SK-N-SH (cell line): ENCODE data around the gene BOD1. TPM values are rescaled to one million over a fixed set of nuclear protein-coding genes. Genes with fewer than 3 reads are reported as not detected.

Experiments
- CTCF ChIA-PET: fragments of 300-600, 350-600 bp; formaldehyde crosslinking; extraction: SDS; loops from one replicate; lab custom pipeline; 2021; lab: Yijun Ruan, JAX
- POLR2A ChIA-PET: fragments of 350-600 bp; sonication (Branson Sonifier 250); formaldehyde crosslinking; extraction: SDS; loops from one replicate; lab custom pipeline; 2020; ENCODE audit warnings: antibody characterized with exemption, inconsistent platforms; lab: Yijun Ruan, JAX
- DNase-seq: peaks from one replicate; pipeline ENCODE4 v3.0.0; 2012
- H2AFZ ChIP-seq: fragments of 200-600 bp; sonication (generic); 2 replicates; pipeline ENCODE4 v1.8.1; 2016; ENCODE audit warnings: antibody characterized with exemption, mild to moderate bottlenecking, low read depth
- H3F3A ChIP-seq: fragments of 200-600 bp; sonication (generic); replicated peaks from 2 replicates; pipeline ENCODE3; 2016; ENCODE audit warnings: antibody characterized with exemption, mild to moderate bottlenecking; ENCODE audit not compliant: insufficient read depth
- H3K27ac ChIP-seq, 2 experiments: fragments of 200-500 bp in 1 of 2; fragments of 200-600 bp in 1 of 2; sonication (Bioruptor generic) in 1 of 2; sonication (generic), shearing (Covaris generic) in 1 of 2; 2 replicates each; pipeline versions ENCODE4 v1.5.1 to v1.6.1; 2014 to 2016; ENCODE audit warnings: low read depth in 2 of 2, inconsistent platforms in 1 of 2, low read length in 1 of 2, mild to moderate bottlenecking in 1 of 2, mixed read lengths in 1 of 2
- H3K27me3 ChIP-seq: fragments of 200-600 bp; sonication (generic), shearing (Covaris generic); 2 replicates; pipeline ENCODE4 v1.6.1; 2016; ENCODE audit warnings: mixed run types; ENCODE audit not compliant: insufficient read depth
- H3K36me3 ChIP-seq, 2 experiments: fragments of 200-500 bp in 1 of 2; fragments of 200-600 bp in 1 of 2; sonication (Bioruptor generic) in 1 of 2; sonication (generic) in 1 of 2; replicated peaks in 1 of 2; 2 replicates each; pipeline versions ENCODE3 to v1.5.1; 2014 to 2016; ENCODE audit warnings: low read length in 1 of 2, mild to moderate bottlenecking in 1 of 2; ENCODE audit not compliant: insufficient read depth in 2 of 2, control insufficient read depth in 1 of 2
- H3K4me1 ChIP-seq, 2 experiments: fragments of 200-500 bp in 1 of 2; fragments of 200-600 bp in 1 of 2; sonication (Bioruptor generic) in 1 of 2; sonication (generic), shearing (Covaris generic) in 1 of 2; 2 replicates each; pipeline versions ENCODE4 v1.5.1 to v1.6.1; 2014 to 2016; ENCODE audit warnings: low read depth in 1 of 2, low read length in 1 of 2, mixed run types in 1 of 2; ENCODE audit not compliant: insufficient read depth in 2 of 2, control insufficient read depth in 1 of 2
- H3K4me2 ChIP-seq: fragments of 200-600 bp; sonication (generic), shearing (Covaris generic); 2 replicates; pipeline ENCODE4 v1.6.1; 2017; ENCODE audit warnings: mixed run types
- H3K4me3 ChIP-seq, 2 experiments: fragments of 200-500 bp in 1 of 2; fragments of 200-600 bp in 1 of 2; sonication (Bioruptor generic) in 1 of 2; sonication (generic), shearing (Covaris generic) in 1 of 2; 2 replicates each; pipeline versions ENCODE4 v1.5.1 to v1.8.1; 2014 to 2016; ENCODE audit warnings: low read depth in 2 of 2, inconsistent platforms in 1 of 2, low read length in 1 of 2, mild to moderate bottlenecking in 1 of 2, mixed read lengths in 1 of 2, moderate library complexity in 1 of 2
- H3K79me2 ChIP-seq: fragments of 200-600 bp; sonication (generic); 2 replicates; pipeline ENCODE4 v1.8.1; 2017; ENCODE audit warnings: mild to moderate bottlenecking; ENCODE audit not compliant: insufficient read depth
- H3K9ac ChIP-seq: fragments of 200-600 bp; sonication (generic); 2 replicates; pipeline ENCODE4 v1.6.1; 2017; ENCODE audit warnings: mixed run types
- H3K9me2 ChIP-seq: fragments of 200-600 bp; sonication (generic); 2 replicates; pipeline ENCODE4 v1.6.1; 2017; ENCODE audit warnings: mixed run types
- H3K9me3 ChIP-seq: fragments of 200-600 bp; sonication (generic); 2 replicates; pipeline ENCODE4 v1.6.1; 2017; ENCODE audit warnings: mixed run types, mild to moderate bottlenecking, moderate library complexity
- H4K20me1 ChIP-seq: fragments of 200-600 bp; sonication (generic); 2 replicates; pipeline ENCODE4 v1.6.1; 2017; ENCODE audit warnings: mild to moderate bottlenecking, mixed run types; ENCODE audit not compliant: insufficient read depth
- CHD2 ChIP-seq: fragments of 150-350 bp; IDR thresholded peaks from 2 replicates; pipeline ENCODE4 v1.6.1; 2018; ENCODE audit warnings: low read length; ENCODE audit not compliant: partially characterized antibody
- EP300 ChIP-seq, 2 experiments: IDR thresholded peaks; 2 replicates each; pipeline versions ENCODE4 v1.4.0 to v1.6.1; 2012; ENCODE audit warnings: borderline replicate concordance in 1 of 2, low read depth in 1 of 2, low read length in 1 of 2
- FOXM1 ChIP-seq: IDR thresholded peaks from 2 replicates; pipeline ENCODE4 v1.4.0; 2012; ENCODE audit warnings: low read depth, mild to moderate bottlenecking
- GABPA ChIP-seq: IDR thresholded peaks from 2 replicates; pipeline ENCODE4 v1.4.0; 2012; ENCODE audit warnings: low read depth, mild to moderate bottlenecking
- GATA2 ChIP-seq: sonication (generic); formaldehyde crosslinking; IDR thresholded peaks from 2 replicates; pipeline ENCODE4 v1.5.0; 2020; ENCODE audit warnings: mild to moderate bottlenecking, missing genetic modification reagents
- JUND ChIP-seq: IDR thresholded peaks from 2 replicates; pipeline ENCODE4 v1.4.0; 2012
- MEF2A ChIP-seq: IDR thresholded peaks from 2 replicates; pipeline ENCODE4 v1.4.0; 2012; ENCODE audit warnings: low read depth, borderline replicate concordance
- NFIC ChIP-seq: IDR thresholded peaks from 2 replicates; pipeline ENCODE4 v1.4.0; 2012; ENCODE audit warnings: borderline replicate concordance
- NRF1 ChIP-seq: IDR thresholded peaks from 2 replicates; pipeline ENCODE4 v1.6.1; 2012; ENCODE audit warnings: low read depth, mild to moderate bottlenecking, low read length
- RAD21 ChIP-seq: IDR thresholded peaks from 2 replicates; pipeline ENCODE4 v1.6.1; 2012; ENCODE audit warnings: mild to moderate bottlenecking, low read length
- RXRA ChIP-seq: IDR thresholded peaks from 2 replicates; pipeline ENCODE4 v1.4.0; 2012; ENCODE audit warnings: low read depth, mild to moderate bottlenecking, borderline replicate concordance
- SMC3 ChIP-seq: IDR thresholded peaks from 2 replicates; pipeline ENCODE4 v1.6.1; 2012; ENCODE audit warnings: low read depth, low read length, improper control_type of control experiment
- YY1 ChIP-seq: IDR thresholded peaks from 2 replicates; pipeline ENCODE4 v1.4.0; 2012; ENCODE audit warnings: low read depth, mild to moderate bottlenecking
- WGBS: methylation state at CpG from one replicate; pipeline ENCODE4 v1.1.6; 2017; ENCODE audit warnings: low lambda C conversion rate; 5-methylcytosine and 5-hydroxymethylcytosine counted together
- polyA plus RNA-seq, 3 experiments: library from polyadenylated mRNA; depleted of rRNA; stranded (reverse); fragments of >200 nt; gene quantifications; 2 replicates each; pipeline ENCODE4 v1.2.3, GENCODE V29; 2012
- TF ChIP-seq, protein P1 (sequence below): IDR thresholded peaks from 2 replicates; pipeline ENCODE4 v1.4.0; 2012; ENCODE audit warnings: low read depth, borderline replicate concordance
- TF ChIP-seq, protein P2 (sequence below): fragments of 200-600 bp; sonication (generic); IDR thresholded peaks from 2 replicates; pipeline ENCODE4 v1.6.1; 2017; ENCODE audit warnings: antibody characterized with exemption, mild to moderate bottlenecking, moderate library complexity
- TF ChIP-seq, protein P3 (sequence below): IDR thresholded peaks from 2 replicates; pipeline ENCODE4 v1.6.1; 2012; ENCODE audit warnings: mild to moderate bottlenecking, low read depth, low read length, moderate library complexity

Gene BOD1
- polyA plus RNA-seq, 1 of the 3 experiments (the other 2 are of a cell fraction), result 45.3 TPM

DNA sequence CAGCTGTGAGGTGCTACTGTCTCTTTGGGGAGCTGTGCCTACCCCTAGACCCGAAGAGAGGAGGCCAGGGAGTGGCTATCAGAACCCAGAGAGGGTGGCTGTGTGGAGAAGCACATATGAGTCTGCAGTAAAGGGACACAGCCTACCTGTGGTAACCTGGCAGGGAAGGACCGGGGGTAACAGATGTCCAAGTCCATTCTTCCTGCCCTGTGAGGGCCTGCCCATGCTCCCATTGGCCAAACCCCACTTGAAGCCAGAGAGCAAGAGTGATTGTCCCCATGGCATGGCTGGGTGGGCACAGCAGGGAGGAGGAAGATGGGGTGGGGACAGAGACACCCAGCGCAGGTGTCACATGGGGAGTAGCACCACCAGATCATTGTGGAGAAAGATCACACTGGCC is 39.3 kb downstream of the BOD1 start:
- POLR2A ChIA-PET, result no interaction called here
- H3K9me2 ChIP-seq, result no peaks in the 10 kb centered on the region
- CTCF ChIA-PET, result no interaction called here
- no peaks in the 10 kb centered on the region for H3K27me3 ChIP-seq
- DNase-seq, result no peak
- H3K36me3 ChIP-seq, result no peaks in the 10 kb centered on the region
- H4K20me1 ChIP-seq, result no peaks in the 10 kb centered on the region
- TF ChIP-seq MEF2A (no peak), EP300 (IDR thresholded peaks at IDR 0.05; ENCODE audit: borderline replicate concordance in 1 of 2, low read depth in 1 of 2, low read length in 1 of 2) (no peak), JUND (no peak), GATA2 (CRISPR knock-in tag) (no peak)
- no peaks in the 10 kb centered on the region for H3K9me3 ChIP-seq
- no peak overlapping the region for H2AFZ ChIP-seq
- H3K4me2 ChIP-seq, result no peak overlapping the region
- 30% methylated on average over 3 of the region's 3 CpGs for WGBS
- H3K4me3 ChIP-seq, result no peak overlapping the region
- H3K9ac ChIP-seq, result no peak overlapping the region
- H3F3A ChIP-seq, result no peaks in the 10 kb centered on the region
- H3K79me2 ChIP-seq, result no peaks in the 10 kb centered on the region
- no peak overlapping the region for H3K27ac ChIP-seq
- peaks cover 0 to 6% of the 10 kb centered on the region in 2 experiments; a peak in 1 of 4 replicates for H3K4me1 ChIP-seq

DNA sequence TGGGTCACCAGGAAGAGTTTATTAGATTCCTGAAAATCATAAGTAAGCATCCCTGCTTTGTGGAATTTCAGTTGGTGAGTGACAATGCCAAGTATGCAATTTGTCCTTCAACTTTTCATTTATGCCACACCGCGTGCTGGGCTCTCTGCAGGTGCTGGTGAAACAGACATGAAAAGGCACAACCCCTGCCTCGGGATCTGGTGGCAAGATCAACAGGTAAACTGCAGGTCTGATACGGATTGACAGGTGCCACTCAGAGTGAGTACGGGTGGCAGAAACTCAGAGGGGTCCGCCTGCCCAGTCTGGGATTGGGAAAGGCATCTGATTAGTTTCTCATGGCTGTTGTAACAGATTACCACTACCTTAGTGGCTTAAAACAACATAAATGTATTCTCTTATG is 40.5 kb downstream of the BOD1 start:
- ChIA-PET POLR2A (no interaction called here), CTCF (no interaction called here)
- no peak overlapping the region for H3K9ac ChIP-seq
- no peaks in the 10 kb centered on the region for H3K79me2 ChIP-seq
- no peak for DNase-seq
- H3F3A ChIP-seq, result no peaks in the 10 kb centered on the region
- TF ChIP-seq, protein P1, sequence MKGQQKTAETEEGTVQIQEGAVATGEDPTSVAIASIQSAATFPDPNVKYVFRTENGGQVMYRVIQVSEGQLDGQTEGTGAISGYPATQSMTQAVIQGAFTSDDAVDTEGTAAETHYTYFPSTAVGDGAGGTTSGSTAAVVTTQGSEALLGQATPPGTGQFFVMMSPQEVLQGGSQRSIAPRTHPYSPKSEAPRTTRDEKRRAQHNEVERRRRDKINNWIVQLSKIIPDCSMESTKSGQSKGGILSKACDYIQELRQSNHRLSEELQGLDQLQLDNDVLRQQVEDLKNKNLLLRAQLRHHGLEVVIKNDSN, result no peak
- TF ChIP-seq JUND, result no peak
- no peak for TF ChIP-seq NFIC
- TF ChIP-seq, protein P2, sequence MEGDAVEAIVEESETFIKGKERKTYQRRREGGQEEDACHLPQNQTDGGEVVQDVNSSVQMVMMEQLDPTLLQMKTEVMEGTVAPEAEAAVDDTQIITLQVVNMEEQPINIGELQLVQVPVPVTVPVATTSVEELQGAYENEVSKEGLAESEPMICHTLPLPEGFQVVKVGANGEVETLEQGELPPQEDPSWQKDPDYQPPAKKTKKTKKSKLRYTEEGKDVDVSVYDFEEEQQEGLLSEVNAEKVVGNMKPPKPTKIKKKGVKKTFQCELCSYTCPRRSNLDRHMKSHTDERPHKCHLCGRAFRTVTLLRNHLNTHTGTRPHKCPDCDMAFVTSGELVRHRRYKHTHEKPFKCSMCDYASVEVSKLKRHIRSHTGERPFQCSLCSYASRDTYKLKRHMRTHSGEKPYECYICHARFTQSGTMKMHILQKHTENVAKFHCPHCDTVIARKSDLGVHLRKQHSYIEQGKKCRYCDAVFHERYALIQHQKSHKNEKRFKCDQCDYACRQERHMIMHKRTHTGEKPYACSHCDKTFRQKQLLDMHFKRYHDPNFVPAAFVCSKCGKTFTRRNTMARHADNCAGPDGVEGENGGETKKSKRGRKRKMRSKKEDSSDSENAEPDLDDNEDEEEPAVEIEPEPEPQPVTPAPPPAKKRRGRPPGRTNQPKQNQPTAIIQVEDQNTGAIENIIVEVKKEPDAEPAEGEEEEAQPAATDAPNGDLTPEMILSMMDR, result no peak
- no peak for TF ChIP-seq YY1
- TF ChIP-seq GABPA, result no peak
- TF ChIP-seq RAD21, result no peak
- no peak overlapping the region for H3K27ac ChIP-seq
- H3K36me3 ChIP-seq, result no peaks in the 10 kb centered on the region
- no peaks in the 10 kb centered on the region for H4K20me1 ChIP-seq
- H3K27me3 ChIP-seq, result no peaks in the 10 kb centered on the region
- no peak overlapping the region for H3K4me3 ChIP-seq
- H3K4me1 ChIP-seq, result peaks cover 0 to 6% of the 10 kb centered on the region in 2 experiments; a peak in 1 of 4 replicates
- 59% methylated on average over 6 of the region's 6 CpGs for WGBS
- no peak overlapping the region for H2AFZ ChIP-seq
- no peaks in the 10 kb centered on the region for H3K9me2 ChIP-seq
- no peak overlapping the region for H3K4me2 ChIP-seq
- H3K9me3 ChIP-seq, result no peaks in the 10 kb centered on the region

DNA sequence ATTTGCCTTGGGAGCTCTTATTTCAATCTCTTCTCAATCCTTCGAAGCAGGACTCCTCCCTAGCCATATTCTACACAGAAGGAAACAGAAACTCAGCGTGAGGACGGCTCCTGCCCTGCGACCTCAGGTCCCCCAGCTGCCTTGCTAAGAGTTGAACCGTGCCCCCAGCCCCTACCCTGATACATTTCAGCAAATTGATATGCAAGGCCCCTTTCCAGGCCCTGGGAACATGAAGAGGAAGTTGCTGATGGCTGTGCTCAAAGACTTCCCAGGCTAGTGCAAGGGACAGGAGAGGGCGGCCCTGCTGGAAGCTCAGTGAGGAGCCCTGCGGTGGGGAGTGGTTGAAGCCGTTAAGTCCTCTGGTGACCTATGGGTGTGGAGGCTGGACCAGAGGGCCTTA is 41.5 kb downstream of the BOD1 start:
- Histone ChIP-seq H2AFZ (no peak overlapping the region), H4K20me1 (no peaks in the 10 kb centered on the region), H3K79me2 (no peaks in the 10 kb centered on the region), H3K4me1 (peaks cover 0 to 6% of the 10 kb centered on the region in 2 experiments; a peak in 1 of 4 replicates), H3K27me3 (no peaks in the 10 kb centered on the region), H3K9me2 (no peaks in the 10 kb centered on the region), H3K27ac (no peak overlapping the region), H3K9me3 (no peaks in the 10 kb centered on the region), H3K4me3 (no peak overlapping the region), H3K36me3 (no peaks in the 10 kb centered on the region), H3F3A (no peaks in the 10 kb centered on the region), H3K9ac (no peak overlapping the region), H3K4me2 (no peak overlapping the region)
- ChIA-PET CTCF (interaction anchor here (1.6 to 3.3 kb wide), 4 partner anchors 20 to 398 kb away, joined by 4 to 41 read pairs (median 18); no protein-coding TSS in a partner anchor), POLR2A (no interaction called here)
- 67% methylated on average over 5 of the region's 8 CpGs for WGBS
- no peak for DNase-seq
- TF ChIP-seq JUND, result no peak
- no peak for TF ChIP-seq YY1
- TF ChIP-seq EP300 (IDR thresholded peaks at IDR 0.05; ENCODE audit: borderline replicate concordance in 1 of 2, low read depth in 1 of 2, low read length in 1 of 2), result no peak
- no peak for TF ChIP-seq GABPA
- no peak for TF ChIP-seq SMC3
- no peak for TF ChIP-seq MEF2A
- no peak for TF ChIP-seq NRF1
- no peak for TF ChIP-seq CHD2
- TF ChIP-seq FOXM1, result no peak
- TF ChIP-seq, protein P3, sequence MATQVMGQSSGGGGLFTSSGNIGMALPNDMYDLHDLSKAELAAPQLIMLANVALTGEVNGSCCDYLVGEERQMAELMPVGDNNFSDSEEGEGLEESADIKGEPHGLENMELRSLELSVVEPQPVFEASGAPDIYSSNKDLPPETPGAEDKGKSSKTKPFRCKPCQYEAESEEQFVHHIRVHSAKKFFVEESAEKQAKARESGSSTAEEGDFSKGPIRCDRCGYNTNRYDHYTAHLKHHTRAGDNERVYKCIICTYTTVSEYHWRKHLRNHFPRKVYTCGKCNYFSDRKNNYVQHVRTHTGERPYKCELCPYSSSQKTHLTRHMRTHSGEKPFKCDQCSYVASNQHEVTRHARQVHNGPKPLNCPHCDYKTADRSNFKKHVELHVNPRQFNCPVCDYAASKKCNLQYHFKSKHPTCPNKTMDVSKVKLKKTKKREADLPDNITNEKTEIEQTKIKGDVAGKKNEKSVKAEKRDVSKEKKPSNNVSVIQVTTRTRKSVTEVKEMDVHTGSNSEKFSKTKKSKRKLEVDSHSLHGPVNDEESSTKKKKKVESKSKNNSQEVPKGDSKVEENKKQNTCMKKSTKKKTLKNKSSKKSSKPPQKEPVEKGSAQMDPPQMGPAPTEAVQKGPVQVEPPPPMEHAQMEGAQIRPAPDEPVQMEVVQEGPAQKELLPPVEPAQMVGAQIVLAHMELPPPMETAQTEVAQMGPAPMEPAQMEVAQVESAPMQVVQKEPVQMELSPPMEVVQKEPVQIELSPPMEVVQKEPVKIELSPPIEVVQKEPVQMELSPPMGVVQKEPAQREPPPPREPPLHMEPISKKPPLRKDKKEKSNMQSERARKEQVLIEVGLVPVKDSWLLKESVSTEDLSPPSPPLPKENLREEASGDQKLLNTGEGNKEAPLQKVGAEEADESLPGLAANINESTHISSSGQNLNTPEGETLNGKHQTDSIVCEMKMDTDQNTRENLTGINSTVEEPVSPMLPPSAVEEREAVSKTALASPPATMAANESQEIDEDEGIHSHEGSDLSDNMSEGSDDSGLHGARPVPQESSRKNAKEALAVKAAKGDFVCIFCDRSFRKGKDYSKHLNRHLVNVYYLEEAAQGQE, result no peak
- TF ChIP-seq RXRA, result no peak
